HEK293 (cell line): ENCODE measurements around the gene RPS5.

ENCODE experiments used
- CTCF ChIA-PET: fragments of 350-600 bp; formaldehyde crosslinking; extraction: SDS; loops from one replicate; lab custom pipeline; 2021; ENCODE audit warnings: antibody characterized with exemption; lab: Yijun Ruan, JAX
- POLR2A ChIA-PET: fragments of 300-600 bp; formaldehyde crosslinking; extraction: SDS; loops from one replicate; lab custom pipeline; 2020; ENCODE audit warnings: antibody characterized with exemption, inconsistent platforms; lab: Yijun Ruan, JAX
- H3K27ac ChIP-seq: fragments of 200-500 bp; sonication (Bioruptor generic); 2 replicates; pipeline ENCODE4 v1.5.1; 2014; ENCODE audit warnings: low read depth, low read length, control low read depth, inconsistent platforms; ENCODE audit errors: extremely low read depth
- H3K36me3 ChIP-seq, 2 experiments: fragments of 200-500 bp in 1 of 2; sonication (Bioruptor generic) in 1 of 2; 1 replicate in 1 of 2; 2 replicates in 1 of 2; pipeline ENCODE4 v1.5.1; 2014 to 2017; ENCODE audit warnings: inconsistent platforms in 2 of 2, low read length in 2 of 2; ENCODE audit not compliant: control insufficient read depth in 2 of 2, insufficient read depth in 1 of 2
- H3K4me1 ChIP-seq: fragments of 200-500 bp; sonication (Bioruptor generic); 2 replicates; pipeline ENCODE4 v1.5.1; 2014; ENCODE audit warnings: mild to moderate bottlenecking, low read length, inconsistent platforms; ENCODE audit not compliant: control insufficient read depth, insufficient read depth
- H3K4me3 ChIP-seq: 2 replicates; pipeline ENCODE4 v1.5.1; 2011; ENCODE audit warnings: low read depth, mild to moderate bottlenecking, control low read depth, low read length, moderate library complexity
- H3K9me3 ChIP-seq: fragments of 200-500 bp; sonication (Bioruptor generic); 2 replicates; pipeline ENCODE4 v1.5.1; 2014; ENCODE audit warnings: low read depth, low read length, inconsistent platforms; ENCODE audit not compliant: control insufficient read depth, insufficient read depth
- GLI4 ChIP-seq: fragments of 450-650 bp; formaldehyde crosslinking; IDR thresholded peaks from 2 replicates; pipeline ENCODE4 v1.5.1; 2016; ENCODE audit warnings: missing biosample characterization, missing genetic modification characterization
- SP2 ChIP-seq: fragments of 450-650 bp; formaldehyde crosslinking; IDR thresholded peaks from 2 replicates; pipeline ENCODE4 v1.5.1; 2016; ENCODE audit warnings: missing biosample characterization, missing genetic modification characterization
- ZNF133 ChIP-seq: fragments of 450-650 bp; formaldehyde crosslinking; IDR thresholded peaks from 2 replicates; pipeline ENCODE4 v1.5.1; 2016; ENCODE audit warnings: missing biosample characterization, missing genetic modification characterization
- ZNF138 ChIP-seq: fragments of 450-650 bp; formaldehyde crosslinking; IDR thresholded peaks from 2 replicates; pipeline ENCODE4 v1.5.1; 2016; ENCODE audit warnings: missing biosample characterization, missing genetic modification characterization, borderline replicate concordance
- ZNF140 ChIP-seq: fragments of 450-650 bp; formaldehyde crosslinking; IDR thresholded peaks from 2 replicates; pipeline ENCODE4 v1.5.1; 2016; ENCODE audit warnings: missing biosample characterization, missing genetic modification characterization
- ZNF239 ChIP-seq: fragments of 450-650 bp; formaldehyde crosslinking; IDR thresholded peaks from 2 replicates; pipeline ENCODE4 v1.5.1; 2016; ENCODE audit warnings: missing biosample characterization, missing genetic modification characterization
- ZNF280C ChIP-seq: fragments of 450-650 bp; formaldehyde crosslinking; IDR thresholded peaks from 2 replicates; pipeline ENCODE4 v1.5.1; 2016; ENCODE audit warnings: missing biosample characterization, missing genetic modification characterization
- ZNF391 ChIP-seq: fragments of 450-650 bp; formaldehyde crosslinking; IDR thresholded peaks from 2 replicates; pipeline ENCODE4 v1.5.1; 2016; ENCODE audit warnings: low read depth, missing biosample characterization, missing genetic modification characterization, borderline replicate concordance
- ZNF404 ChIP-seq: fragments of 450-650 bp; formaldehyde crosslinking; IDR thresholded peaks from 2 replicates; pipeline ENCODE4 v1.5.1; 2017; ENCODE audit warnings: missing biosample characterization, missing genetic modification characterization
- ZNF423 ChIP-seq: fragments of 450-650 bp; formaldehyde crosslinking; IDR thresholded peaks from 2 replicates; pipeline ENCODE4 v1.5.1; 2016; ENCODE audit warnings: missing biosample characterization, missing genetic modification characterization
- ZNF48 ChIP-seq: fragments of 450-650 bp; formaldehyde crosslinking; IDR thresholded peaks from 2 replicates; pipeline ENCODE4 v1.5.1; 2016; ENCODE audit warnings: missing biosample characterization, missing genetic modification characterization
- ZNF488 ChIP-seq: fragments of 450-650 bp; formaldehyde crosslinking; IDR thresholded peaks from 2 replicates; pipeline ENCODE4 v1.5.1; 2016; ENCODE audit warnings: missing biosample characterization, missing genetic modification characterization
- ZNF501 ChIP-seq: fragments of 450-650 bp; formaldehyde crosslinking; IDR thresholded peaks from 2 replicates; pipeline ENCODE4 v1.5.1; 2016; ENCODE audit warnings: missing biosample characterization, missing genetic modification characterization
- ZNF544 ChIP-seq: fragments of 450-650 bp; formaldehyde crosslinking; IDR thresholded peaks from 2 replicates; pipeline ENCODE4 v1.5.0; 2017; ENCODE audit warnings: missing biosample characterization, missing genetic modification characterization
- ZNF555 ChIP-seq: fragments of 450-650 bp; formaldehyde crosslinking; conservative IDR thresholded peaks from 2 replicates; pipeline ENCODE4 v1.5.1; 2017; ENCODE audit warnings: missing biosample characterization, mild to moderate bottlenecking, missing genetic modification characterization, inconsistent platforms
- ZNF707 ChIP-seq: fragments of 450-650 bp; formaldehyde crosslinking; IDR thresholded peaks from 2 replicates; pipeline ENCODE4 v1.5.1; 2016; ENCODE audit warnings: missing biosample characterization, missing genetic modification characterization
- ZNF777 ChIP-seq: fragments of 450-650 bp; formaldehyde crosslinking; IDR thresholded peaks from 2 replicates; pipeline ENCODE4 v1.5.1; 2017; ENCODE audit warnings: missing biosample characterization, missing genetic modification characterization, borderline replicate concordance
- ZNF837 ChIP-seq: fragments of 450-650 bp; formaldehyde crosslinking; IDR thresholded peaks from 2 replicates; pipeline ENCODE4 v1.5.1; 2016; ENCODE audit warnings: missing biosample characterization, missing genetic modification characterization
- ZNF843 ChIP-seq: fragments of 450-650 bp; formaldehyde crosslinking; IDR thresholded peaks from 2 replicates; pipeline ENCODE4 v1.5.1; 2016; ENCODE audit warnings: missing biosample characterization, missing genetic modification characterization
- TF ChIP-seq, protein P1 (sequence below): fragments of 450-650 bp; formaldehyde crosslinking; IDR thresholded peaks from 2 replicates; pipeline ENCODE4 v1.5.1; 2017; ENCODE audit warnings: missing biosample characterization, mild to moderate bottlenecking, missing genetic modification characterization, moderate library complexity

Gene RPS5

GRCh38 chr19:58416604-58417003 lies 29.5 kb downstream of the RPS5 start:
- CTCF ChIA-PET, result interaction anchor here (0.5 kb wide), 1 partner anchor 18 kb away, joined by 5 read pairs; no protein-coding TSS in a partner anchor
- Histone ChIP-seq H3K36me3 (peaks cover 49 to 58% of the 10 kb centered on the region in 2 experiments), H3K27ac (no peak overlapping the region), H3K4me1 (no peaks in the 10 kb centered on the region), H3K4me3 (no peak overlapping the region), H3K9me3 (no peaks in the 10 kb centered on the region)
- TF ChIP-seq ZNF544 (tag by site-specific recombination) (no peak), ZNF707 (tag by site-specific recombination) (no peak), ZNF501 (tag by site-specific recombination) (no peak), ZNF239 (tag by site-specific recombination) (no peak), ZNF404 (tag by site-specific recombination) (no peak), ZNF555 (tag by site-specific recombination) (no peak), ZNF843 (no peak), ZNF391 (tag by site-specific recombination) (no peak), GLI4 (tag by site-specific recombination) (no peak), ZNF140 (tag by site-specific recombination) (no peak), ZNF837 (tag by site-specific recombination) (no peak), SP2 (tag by site-specific recombination) (no peak), ZNF138 (no peak), ZNF48 (tag by site-specific recombination) (no peak), ZNF777 (tag by site-specific recombination) (no peak), ZNF280C (tag by site-specific recombination) (no peak), ZNF133 (no peak)
- TF ChIP-seq, protein P1, sequence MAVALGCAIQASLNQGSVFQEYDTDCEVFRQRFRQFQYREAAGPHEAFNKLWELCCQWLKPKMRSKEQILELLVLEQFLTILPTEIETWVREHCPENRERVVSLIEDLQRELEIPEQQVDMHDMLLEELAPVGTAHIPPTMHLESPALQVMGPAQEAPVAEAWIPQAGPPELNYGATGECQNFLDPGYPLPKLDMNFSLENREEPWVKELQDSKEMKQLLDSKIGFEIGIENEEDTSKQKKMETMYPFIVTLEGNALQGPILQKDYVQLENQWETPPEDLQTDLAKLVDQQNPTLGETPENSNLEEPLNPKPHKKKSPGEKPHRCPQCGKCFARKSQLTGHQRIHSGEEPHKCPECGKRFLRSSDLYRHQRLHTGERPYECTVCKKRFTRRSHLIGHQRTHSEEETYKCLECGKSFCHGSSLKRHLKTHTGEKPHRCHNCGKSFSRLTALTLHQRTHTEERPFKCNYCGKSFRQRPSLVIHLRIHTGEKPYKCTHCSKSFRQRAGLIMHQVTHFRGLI, result no peak
- POLR2A ChIA-PET, result interaction anchor here (1.3 kb wide), 1 partner anchor 10 kb away, joined by 4 read pairs; no protein-coding TSS in a partner anchor

GRCh38 chr19:58417071-58417470 lies 30.0 kb downstream of the RPS5 start:
- TF ChIP-seq ZNF423 (tag by site-specific recombination) (no peak), ZNF501 (tag by site-specific recombination) (no peak), ZNF488 (no peak)
- no peak overlapping the region for H3K27ac ChIP-seq
- H3K36me3 ChIP-seq, result peaks cover 46 to 61% of the 10 kb centered on the region in 2 experiments
- no peak overlapping the region for H3K4me3 ChIP-seq
- POLR2A ChIA-PET, result interaction anchor here (1.3 to 2.5 kb wide), 2 partner anchors 9 kb away, joined by 4 to 16 read pairs; partner anchors contain the start of gene ZNF584
- CTCF ChIA-PET, result interaction anchor here (0.5 to 1.2 kb wide), 2 partner anchors 11 to 18 kb away, joined by 3 to 5 read pairs; no protein-coding TSS in a partner anchor
- H3K4me1 ChIP-seq, result no peaks in the 10 kb centered on the region
- H3K9me3 ChIP-seq, result no peaks in the 10 kb centered on the region
